Fibroblast of peridontal ligament (primary cell): Measurements from ENCODE around the gene SYNE2.
"Not testable (repeated sequence)": the region's sequence is repeated elsewhere in the genome, so short reads cannot be mapped to it uniquely, and the experiment has no call there.

Source experiments
- DNase-seq: peaks from one replicate; pipeline ENCODE4 v3.0.0-alpha.2; 2010; ENCODE audit errors: extremely low read depth

SYNE2 gene

GRCh38 chr14:64074961-64075612, 222.3 kb downstream of the SYNE2 start:
- DNase-seq: peak; percentile 30

DNA sequence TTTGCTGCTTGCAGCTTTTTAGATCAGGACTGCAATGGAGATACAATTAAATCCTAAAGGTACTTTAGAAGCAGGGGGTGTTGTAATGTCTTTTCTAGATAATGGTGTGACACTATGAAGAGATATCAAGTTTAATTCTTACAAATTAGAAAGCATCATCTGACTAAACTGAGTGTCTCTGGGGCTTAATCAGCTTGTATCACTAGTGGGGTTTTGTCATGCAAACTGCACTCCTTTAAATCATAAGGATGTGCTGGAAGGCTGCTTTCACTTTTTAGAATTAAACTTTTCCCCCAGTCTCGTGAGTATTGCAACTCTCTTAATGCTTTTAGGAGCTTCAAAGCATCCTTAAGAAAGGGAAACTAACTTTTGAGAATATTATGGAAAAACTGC, 222.8 kb downstream of the SYNE2 start:
- DNase-seq: no peak

- DNase-seq: no peak
Measured at GRCh38 chr14:64080452-64080851, 227.6 kb downstream of the SYNE2 start.

- no peak for DNase-seq
Measured at GRCh38 chr14:64081174-64081746, 228.5 kb downstream of the SYNE2 start.

DNA sequence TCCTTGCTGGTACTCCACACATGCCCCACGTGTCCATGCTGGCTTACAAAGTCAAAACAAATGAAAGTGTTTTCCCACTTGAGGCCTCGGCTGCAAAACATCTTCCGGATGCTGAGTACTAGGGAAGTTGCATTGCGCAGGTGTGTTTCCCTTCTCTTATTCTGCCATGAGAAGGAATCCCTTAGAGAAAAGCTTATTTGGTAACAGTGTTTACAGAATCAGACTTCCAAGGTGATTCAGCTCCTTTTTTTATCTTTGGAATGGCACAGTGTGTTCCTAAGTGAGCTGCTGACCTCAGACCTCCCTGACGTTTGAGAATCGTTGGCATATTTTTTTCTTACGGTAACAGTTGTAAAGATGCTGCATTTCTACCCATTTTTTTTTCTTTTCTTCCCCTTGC, 230.0 kb downstream of the SYNE2 start:
- DNase-seq: no peak

DNA sequence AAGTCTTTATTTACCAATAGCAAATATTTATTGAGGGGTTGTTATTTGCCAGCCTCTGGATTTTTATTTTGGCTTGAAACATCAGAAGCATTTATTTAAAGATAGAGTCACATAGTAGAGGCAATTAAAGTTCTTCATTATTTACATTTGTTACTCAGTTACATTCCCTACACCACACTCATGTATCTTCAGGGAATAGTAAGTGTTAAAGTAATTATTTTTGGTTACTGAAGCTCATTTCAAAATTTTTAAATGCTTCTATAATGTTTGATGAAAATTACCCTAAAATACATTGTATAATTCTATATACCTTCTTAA, 235.8 kb downstream of the SYNE2 start:
- no peak for DNase-seq

GRCh38 chr14:64089920-64090319, 237.1 kb downstream of the SYNE2 start:
- DNase-seq: peak; percentile 58

DNA sequence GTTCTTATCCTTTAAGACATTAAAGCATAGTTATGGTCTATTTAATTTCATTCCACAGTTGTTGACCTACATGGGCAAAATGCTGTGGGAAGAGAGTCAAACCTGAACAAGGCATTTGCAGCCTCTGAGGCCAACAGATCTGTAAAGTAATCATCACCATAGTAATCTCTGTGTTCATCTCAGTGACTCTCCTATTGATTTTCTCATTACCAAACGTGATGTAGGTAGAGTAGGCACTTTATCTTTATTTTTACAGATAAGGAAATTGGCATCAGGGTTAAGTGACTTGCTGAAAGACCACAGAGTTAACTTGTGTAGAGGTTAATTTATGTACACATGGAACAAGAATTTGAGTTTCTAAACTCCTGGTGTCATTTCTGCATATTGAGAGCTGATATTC, 238.4 kb downstream of the SYNE2 start:
- DNase-seq: no peak

DNA sequence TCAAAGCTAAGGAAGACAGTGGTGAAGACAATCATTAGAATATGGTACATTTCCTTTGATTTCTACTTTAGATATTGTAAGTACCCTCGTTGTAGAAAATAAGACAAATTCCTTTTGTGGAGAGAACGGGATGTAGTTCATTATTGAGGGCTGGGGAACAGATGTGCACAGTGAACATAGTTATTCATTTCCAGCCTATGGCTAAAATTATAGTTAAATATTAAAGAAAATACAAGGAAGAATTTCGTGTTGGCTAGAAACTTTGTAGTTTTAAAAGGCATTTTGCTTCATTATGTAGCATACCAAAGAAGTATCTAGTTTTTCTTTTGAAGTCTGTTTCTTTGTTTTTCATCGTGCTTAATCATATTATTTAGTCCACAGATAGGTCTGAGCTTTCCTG, 239.5 kb downstream of the SYNE2 start:
- DNase-seq: no peak

GRCh38 chr14:64092940-64093339, 240.1 kb downstream of the SYNE2 start:
- DNase-seq: no peak

- peak; percentile 72 for DNase-seq
Measured at GRCh38 chr14:64095620-64096019, 242.8 kb downstream of the SYNE2 start.

DNA sequence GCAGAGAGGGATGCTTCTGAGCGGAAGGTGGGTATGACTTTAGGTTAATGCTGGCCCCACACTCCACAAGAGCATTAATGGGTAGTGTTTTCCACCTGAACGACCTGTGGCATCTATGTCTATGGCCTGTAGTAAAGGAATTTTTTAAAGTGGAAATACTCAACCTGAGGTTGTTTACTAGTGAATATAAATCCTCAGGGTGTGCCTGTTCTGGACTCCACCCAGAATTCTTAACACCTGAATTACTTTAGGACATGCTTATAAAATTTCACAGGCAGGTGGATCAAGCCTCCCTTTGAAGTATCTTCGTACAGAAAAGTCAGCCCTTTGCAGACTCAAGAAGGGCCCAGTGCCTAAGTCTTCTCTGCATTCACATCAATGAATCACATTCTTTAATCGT, 245.3 kb downstream of the SYNE2 start:
- no peak for DNase-seq

DNA sequence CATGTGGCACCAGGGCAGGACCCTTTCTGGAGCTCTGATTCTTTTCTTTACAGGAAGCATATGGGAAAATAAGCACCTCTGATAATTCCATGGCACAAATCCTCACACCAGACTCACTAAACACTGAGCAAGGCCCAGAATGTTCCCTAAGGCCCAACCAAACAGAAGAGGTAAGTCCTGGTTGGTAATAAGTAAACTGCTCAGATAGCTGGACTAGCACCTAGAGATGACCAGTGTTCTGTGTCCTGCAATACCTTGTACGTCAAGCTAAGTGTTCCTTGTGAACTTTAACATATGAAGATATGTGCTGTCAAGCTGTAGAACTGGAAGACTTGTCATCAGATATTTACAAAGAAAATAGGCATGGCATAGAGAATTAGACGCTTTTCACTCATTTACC, 254.6 kb downstream of the SYNE2 start:
- no peak for DNase-seq

DNA sequence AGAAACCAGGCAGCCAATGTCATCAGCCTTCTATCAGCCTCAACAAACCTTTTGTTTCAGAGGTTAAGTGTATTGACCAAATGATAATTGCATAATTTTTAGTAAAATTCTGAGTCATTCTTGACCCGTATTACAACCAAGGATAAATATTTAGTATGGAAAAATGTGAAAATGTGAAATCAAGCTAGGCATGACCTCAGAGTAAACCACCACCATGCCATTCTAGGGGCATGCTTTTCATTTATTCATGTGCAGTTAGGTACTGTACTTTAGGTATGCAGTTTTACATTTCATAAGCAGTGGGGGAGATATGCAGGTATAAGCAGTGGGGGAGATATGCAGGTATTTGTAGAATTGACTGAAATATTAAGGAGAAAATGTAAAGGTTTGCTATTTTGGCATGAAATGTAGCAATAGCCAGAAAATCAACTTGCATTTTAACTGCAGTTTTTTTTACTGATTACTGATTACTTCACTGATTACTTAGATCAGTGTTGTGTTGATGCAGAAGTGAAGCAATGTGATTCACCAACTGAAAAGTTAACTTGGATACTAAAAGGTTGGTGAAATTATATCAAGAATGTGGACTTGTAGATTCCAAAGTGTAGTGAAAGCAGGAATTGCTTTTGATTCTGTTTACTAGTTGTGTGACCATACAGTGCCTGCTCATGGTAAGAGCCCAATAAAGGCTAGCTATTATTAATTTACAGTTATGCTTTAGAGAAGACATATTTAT, 257.2 kb downstream of the SYNE2 start:
- peak; percentile 72 for DNase-seq

DNA sequence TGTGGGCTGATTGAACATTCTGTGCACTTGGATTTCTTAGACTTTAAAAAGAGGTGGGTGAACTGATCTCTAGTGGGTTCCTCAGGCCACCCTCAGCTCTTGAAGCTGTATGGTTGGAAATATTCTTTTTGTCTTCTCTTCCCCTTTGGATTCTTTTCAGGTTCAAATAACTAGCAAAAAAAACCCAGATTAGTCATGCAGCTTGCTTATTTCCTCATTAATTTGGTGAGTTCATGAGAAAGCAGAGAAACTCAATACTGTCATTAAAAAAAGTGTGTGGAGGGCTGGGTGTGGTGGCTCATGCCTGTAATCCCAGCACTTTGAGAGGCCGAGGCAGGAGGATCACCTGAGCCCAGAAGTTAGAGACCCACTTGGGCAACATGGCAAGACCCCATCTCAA, 258.0 kb downstream of the SYNE2 start:
- DNase-seq: peak; percentile 16

DNA sequence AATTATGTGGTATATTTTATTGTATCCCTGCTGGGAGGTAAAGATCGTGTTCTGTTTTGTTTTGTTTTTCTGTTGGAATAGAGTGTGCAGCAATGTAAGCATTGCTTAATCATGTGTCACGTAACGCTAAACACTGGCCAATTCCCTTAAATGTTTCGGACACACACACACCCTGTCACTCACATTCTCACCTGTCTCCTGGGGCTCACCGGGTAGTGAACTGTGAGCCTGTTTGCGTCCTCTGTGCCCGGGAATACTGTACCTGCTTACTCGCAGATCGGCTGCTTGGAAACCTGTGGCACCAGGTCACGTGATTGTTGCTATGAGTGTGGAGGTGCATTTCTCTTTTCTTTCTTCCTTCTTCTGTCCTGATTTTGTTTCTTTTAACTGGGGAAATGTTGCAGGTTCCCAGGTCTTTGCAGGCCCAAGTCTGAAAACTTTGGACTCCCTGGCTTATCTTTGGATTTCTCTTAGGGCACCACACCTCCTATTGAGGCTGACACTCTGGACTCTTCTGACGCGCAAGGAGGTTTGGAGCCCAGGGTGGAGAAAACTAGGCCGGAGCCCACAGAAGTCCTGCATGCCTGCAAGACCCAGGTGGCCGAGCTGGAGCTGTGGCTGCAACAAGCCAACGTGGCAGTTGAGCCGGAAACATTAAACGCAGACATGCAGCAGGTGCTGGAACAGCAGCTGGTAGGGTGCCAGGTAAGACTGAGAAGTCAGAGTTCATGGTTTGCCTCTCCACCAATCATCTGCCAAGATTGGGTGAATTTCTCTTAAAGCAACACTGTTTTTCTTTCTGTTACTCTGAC, 260.3 kb downstream of the SYNE2 start:
- DNase-seq: no peak

- DNase-seq: no peak
Measured at GRCh38 chr14:64114166-64114565, 261.4 kb downstream of the SYNE2 start.

DNA sequence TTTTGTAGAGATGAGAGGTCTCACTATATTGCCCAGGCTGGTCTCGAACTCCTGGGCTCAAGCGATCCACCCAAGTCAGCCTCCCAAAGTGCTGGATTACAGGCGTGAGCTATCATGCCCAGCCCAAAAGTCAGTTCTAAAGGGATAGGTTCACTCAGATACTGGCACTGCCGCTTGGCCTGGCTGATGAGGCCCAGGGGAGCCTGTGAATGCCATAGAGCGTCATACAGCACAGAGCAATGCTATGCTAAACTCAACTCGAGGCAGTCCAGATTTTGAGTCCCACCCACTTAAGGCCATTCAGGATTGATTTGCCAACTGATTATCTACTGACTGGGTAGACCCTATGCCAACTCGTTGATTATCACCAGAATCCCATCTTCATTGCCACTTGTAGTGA, 262.0 kb downstream of the SYNE2 start:
- DNase-seq: no peak

- DNase-seq: no peak
Measured at GRCh38 chr14:64115401-64115800, 262.6 kb downstream of the SYNE2 start.

DNA sequence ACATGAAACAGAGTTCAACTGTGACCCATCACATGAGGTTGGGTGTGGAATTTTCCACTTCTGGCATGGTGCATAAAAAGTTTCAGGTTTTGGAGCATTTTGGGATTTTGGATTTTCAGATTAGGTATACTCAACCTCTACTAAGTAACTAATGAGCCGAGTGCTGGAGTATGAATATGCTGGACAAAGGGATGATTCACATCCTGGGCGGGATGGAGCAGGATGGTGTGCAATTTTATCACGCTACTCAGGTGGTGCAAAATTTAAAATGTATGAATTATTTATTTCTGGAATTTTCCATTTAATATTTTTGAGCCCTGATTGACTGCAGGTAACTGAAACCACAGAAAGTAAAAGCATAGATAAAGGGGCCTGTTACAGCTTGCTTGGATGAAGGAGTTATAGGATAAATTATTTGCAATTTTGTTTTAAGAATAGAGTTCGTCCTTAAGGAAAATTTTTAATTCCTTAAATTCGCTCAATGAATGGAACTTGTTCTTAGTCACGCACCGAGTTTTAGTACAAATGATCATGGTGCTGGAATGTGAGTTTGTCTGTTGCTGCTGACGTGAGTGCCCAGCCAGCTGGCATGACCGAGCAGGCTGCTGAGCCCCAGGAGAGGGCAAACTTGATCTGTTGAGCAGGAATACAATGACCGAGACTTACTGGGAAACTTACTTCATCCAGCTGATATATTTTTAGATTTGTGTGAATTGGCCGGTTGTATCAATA, 265.0 kb downstream of the SYNE2 start:
- peak; percentile 69 for DNase-seq

DNA sequence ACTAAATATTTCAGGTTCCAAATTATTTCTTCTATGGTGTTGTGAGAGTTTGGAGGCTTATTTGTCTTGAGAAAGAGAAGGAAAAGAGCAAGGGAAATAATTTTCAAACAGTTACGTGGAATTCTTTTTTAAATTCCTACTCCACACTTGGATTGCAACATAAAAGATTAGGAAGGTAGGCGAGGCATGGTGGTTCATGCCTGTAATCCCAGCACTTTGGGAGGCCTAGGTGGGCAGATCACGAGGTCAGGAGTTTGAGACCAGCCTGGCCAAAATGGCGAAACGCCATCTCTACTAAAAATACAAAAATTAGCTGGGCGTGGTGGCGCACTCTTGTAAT, 265.6 kb downstream of the SYNE2 start:
- DNase-seq: not testable (repeated sequence)

- no peak for DNase-seq
Measured at GRCh38 chr14:64118892-64119291, 266.1 kb downstream of the SYNE2 start.
